DOHH2 (cell line): ENCODE measurements around the gene RMDN2.

Source experiments
- H3F3A ChIP-seq: fragments of 200-600 bp; sonication (generic), shearing (Covaris generic); 2 replicates; pipeline ENCODE4 v1.6.0; 2016; ENCODE audit warnings: antibody characterized with exemption, mild to moderate bottlenecking; ENCODE audit not compliant: control insufficient read depth, insufficient read depth
- H3K27ac ChIP-seq: fragments of 200-600 bp; sonication (generic); 2 replicates; pipeline ENCODE4 v1.5.1; 2014; ENCODE audit warnings: low read depth, mild to moderate bottlenecking, low read length, moderate library complexity
- H3K27me3 ChIP-seq: fragments of 200-600 bp; sonication (generic); 2 replicates; pipeline ENCODE4 v1.6.1; 2014; ENCODE audit warnings: mild to moderate bottlenecking, low read length, mixed read lengths; ENCODE audit not compliant: control insufficient read depth
- H3K36me3 ChIP-seq: fragments of 200-600 bp; sonication (generic); 2 replicates; pipeline ENCODE4 v1.6.1; 2014; ENCODE audit warnings: mild to moderate bottlenecking, low read length, moderate library complexity, mixed read lengths; ENCODE audit not compliant: control insufficient read depth
- H3K4me1 ChIP-seq: fragments of 200-600 bp; sonication (generic); 2 replicates; pipeline ENCODE4 v1.6.1; 2014; ENCODE audit warnings: mild to moderate bottlenecking, low read length, mixed read lengths; ENCODE audit not compliant: control insufficient read depth
- H3K4me2 ChIP-seq: fragments of 200-600 bp; sonication (generic); 2 replicates; pipeline ENCODE4 v1.6.0; 2014; ENCODE audit warnings: mild to moderate bottlenecking, low read length, moderate library complexity
- H3K4me3 ChIP-seq: fragments of 200-600 bp; sonication (generic); 2 replicates; pipeline ENCODE4 v1.5.1; 2014; ENCODE audit warnings: mild to moderate bottlenecking, low read length, mixed read lengths
- H3K79me2 ChIP-seq: fragments of 200-600 bp; sonication (generic); 2 replicates; pipeline ENCODE4 v1.6.1; 2014; ENCODE audit warnings: mild to moderate bottlenecking, low read length, mixed read lengths; ENCODE audit not compliant: control insufficient read depth
- H3K9me2 ChIP-seq: fragments of 200-600 bp; sonication (generic); replicated peaks from 2 replicates; pipeline ENCODE4 v1.6.1; 2014; ENCODE audit warnings: mild to moderate bottlenecking, low read length, mixed read lengths; ENCODE audit not compliant: control insufficient read depth
- H3K9me3 ChIP-seq: fragments of 200-600 bp; sonication (generic); 2 replicates; pipeline ENCODE4 v1.6.1; 2014; ENCODE audit warnings: antibody characterized with exemption, low read length, mixed read lengths; ENCODE audit not compliant: control insufficient read depth, insufficient read depth
- H4K20me1 ChIP-seq: fragments of 200-600 bp; sonication (generic); 2 replicates; pipeline ENCODE4 v1.6.0; 2014; ENCODE audit warnings: low read depth, mild to moderate bottlenecking, antibody characterized with exemption, low read length, moderate library complexity; ENCODE audit not compliant: control insufficient read depth, insufficient read depth
- CTCF ChIP-seq: fragments of 200-600 bp; sonication (generic); IDR thresholded peaks from one replicate; pipeline ENCODE4 v1.5.1; 2014; ENCODE audit warnings: antibody characterized with exemption, mild to moderate bottlenecking, low read depth, low read length; ENCODE audit not compliant: poor library complexity, severe bottlenecking
- EZH2phosphoT487 ChIP-seq: fragments of 200-600 bp; sonication (generic); IDR thresholded peaks from 2 replicates; pipeline ENCODE4 v1.6.1; 2017; ENCODE audit warnings: borderline replicate concordance, mild to moderate bottlenecking, antibody characterized with exemption, low read length, moderate library complexity, mixed read lengths

RMDN2 gene

DNA sequence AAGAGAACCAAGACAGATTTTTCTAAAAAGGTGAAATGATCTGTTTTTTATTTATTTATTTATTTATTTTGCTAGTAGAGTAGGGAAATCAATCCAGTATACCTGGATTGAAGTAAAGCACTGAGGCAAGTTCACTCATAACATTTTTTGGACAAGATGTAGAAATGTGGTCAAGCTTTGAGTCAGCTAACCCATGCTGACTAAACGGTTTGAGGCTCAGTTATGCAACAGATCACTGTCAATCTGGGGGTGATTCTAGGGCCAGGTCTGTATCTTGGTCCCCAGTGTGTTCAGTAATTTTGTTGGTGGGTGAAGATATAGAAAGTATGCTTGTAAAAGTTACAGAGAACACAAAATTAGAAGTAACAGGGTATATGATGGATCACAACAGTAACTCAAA, 60.2 kb downstream of the RMDN2 start:
- TF ChIP-seq EZH2phosphoT487: no peak
- no peak for TF ChIP-seq CTCF
- Histone ChIP-seq H3F3A (no peaks in the 10 kb centered on the region), H3K4me2 (no peak overlapping the region), H3K36me3 (no peaks in the 10 kb centered on the region), H3K4me3 (no peak overlapping the region), H4K20me1 (no peaks in the 10 kb centered on the region), H3K27me3 (no peaks in the 10 kb centered on the region), H3K79me2 (no peaks in the 10 kb centered on the region), H3K9me3 (no peaks in the 10 kb centered on the region), H3K4me1 (peaks cover 4% of the 10 kb centered on the region), H3K9me2 (no peaks in the 10 kb centered on the region), H3K27ac (no peak overlapping the region)

- H3K4me3 ChIP-seq: no peak overlapping the region
- H3K9me2 ChIP-seq: no peaks in the 10 kb centered on the region
- H3K27me3 ChIP-seq: no peaks in the 10 kb centered on the region
- no peak for TF ChIP-seq CTCF
- H3K9me3 ChIP-seq: no peaks in the 10 kb centered on the region
- no peak overlapping the region for H3K4me2 ChIP-seq
- H3K36me3 ChIP-seq: no peaks in the 10 kb centered on the region
- H3K4me1 ChIP-seq: peaks cover 3% of the 10 kb centered on the region
- H4K20me1 ChIP-seq: no peaks in the 10 kb centered on the region
- no peaks in the 10 kb centered on the region for H3F3A ChIP-seq
- no peak overlapping the region for H3K27ac ChIP-seq
- no peaks in the 10 kb centered on the region for H3K79me2 ChIP-seq
Measured at GRCh38 chr2:37987098-37987775, 62.1 kb downstream of the RMDN2 start.

- no peaks in the 10 kb centered on the region for H3K79me2 ChIP-seq
- H3F3A ChIP-seq: no peaks in the 10 kb centered on the region
- H3K27ac ChIP-seq: no peak overlapping the region
- H3K4me2 ChIP-seq: no peak overlapping the region
- no peaks in the 10 kb centered on the region for H3K9me3 ChIP-seq
- no peaks in the 10 kb centered on the region for H3K27me3 ChIP-seq
- TF ChIP-seq CTCF (no peak), EZH2phosphoT487 (no peak)
- no peaks in the 10 kb centered on the region for H3K36me3 ChIP-seq
- H3K9me2 ChIP-seq: no peaks in the 10 kb centered on the region
- no peaks in the 10 kb centered on the region for H4K20me1 ChIP-seq
- H3K4me3 ChIP-seq: no peak overlapping the region
- no peaks in the 10 kb centered on the region for H3K4me1 ChIP-seq
Measured at GRCh38 chr2:37992601-37993000, 67.5 kb downstream of the RMDN2 start.
